Thyroid gland (tissue), 4 donors: Measurements from ENCODE around the gene PDCD7.

Experiments
- POLR2A ChIP-seq, 2 donors: fragments of 450-650 bp; IDR thresholded peaks; one replicate each; pipeline ENCODE4 v1.6.1; 2017; ENCODE audit warnings: antibody characterized with exemption in 2 of 2, mild to moderate bottlenecking in 2 of 2, moderate library complexity in 1 of 2
- TF ChIP-seq, protein P1 (sequence below), 6 experiments: fragments of 200-600 bp in 3 of 6; fragments of 450-650 bp in 3 of 6; sonication (generic) in 3 of 6; IDR thresholded peaks; one replicate each; pipeline ENCODE4 v1.5.1; 2016 to 2019; ENCODE audit warnings: antibody characterized with exemption in 6 of 6, mild to moderate bottlenecking in 2 of 6, inconsistent platforms in 1 of 6, moderate library complexity in 1 of 6

DNA sequence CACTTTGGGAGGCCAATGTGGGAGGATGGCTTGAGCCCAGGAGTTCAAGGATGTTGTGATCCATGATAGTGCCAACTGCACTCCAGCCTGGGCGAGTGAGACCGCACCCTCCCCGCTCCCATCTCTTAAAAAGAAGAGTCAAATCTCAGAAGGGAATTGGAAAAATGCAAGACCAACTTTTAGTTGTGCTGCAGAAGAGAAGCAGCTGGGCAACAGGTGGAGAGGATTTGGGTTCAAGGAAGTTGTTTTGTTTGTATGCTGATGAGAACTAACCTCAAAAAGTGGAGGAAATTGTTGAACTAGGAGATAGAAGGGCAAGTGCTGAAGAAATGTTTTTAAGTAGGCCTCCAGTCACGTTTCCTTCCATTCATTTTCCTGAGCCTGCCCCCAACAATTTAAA lies 12.8 kb upstream of the PDCD7 start:
- TF ChIP-seq, protein P1, sequence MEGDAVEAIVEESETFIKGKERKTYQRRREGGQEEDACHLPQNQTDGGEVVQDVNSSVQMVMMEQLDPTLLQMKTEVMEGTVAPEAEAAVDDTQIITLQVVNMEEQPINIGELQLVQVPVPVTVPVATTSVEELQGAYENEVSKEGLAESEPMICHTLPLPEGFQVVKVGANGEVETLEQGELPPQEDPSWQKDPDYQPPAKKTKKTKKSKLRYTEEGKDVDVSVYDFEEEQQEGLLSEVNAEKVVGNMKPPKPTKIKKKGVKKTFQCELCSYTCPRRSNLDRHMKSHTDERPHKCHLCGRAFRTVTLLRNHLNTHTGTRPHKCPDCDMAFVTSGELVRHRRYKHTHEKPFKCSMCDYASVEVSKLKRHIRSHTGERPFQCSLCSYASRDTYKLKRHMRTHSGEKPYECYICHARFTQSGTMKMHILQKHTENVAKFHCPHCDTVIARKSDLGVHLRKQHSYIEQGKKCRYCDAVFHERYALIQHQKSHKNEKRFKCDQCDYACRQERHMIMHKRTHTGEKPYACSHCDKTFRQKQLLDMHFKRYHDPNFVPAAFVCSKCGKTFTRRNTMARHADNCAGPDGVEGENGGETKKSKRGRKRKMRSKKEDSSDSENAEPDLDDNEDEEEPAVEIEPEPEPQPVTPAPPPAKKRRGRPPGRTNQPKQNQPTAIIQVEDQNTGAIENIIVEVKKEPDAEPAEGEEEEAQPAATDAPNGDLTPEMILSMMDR (IDR thresholded peaks at IDR 0.05), result no peak
- TF ChIP-seq POLR2A (IDR thresholded peaks at IDR 0.05), result no peak
